Stimulated activated naive CD8-positive, alpha-beta T cell treated with anti-CD3 and anti-CD28 coated beads, Interleukin-15, Interleukin-2, amounts not matched to agents 100 U/mL and 50 U/mL, for 24 hours (primary cell): Measurements from ENCODE around the gene ABLIM2.
"Not testable (repeated sequence)": the region's sequence is repeated elsewhere in the genome, so short reads cannot be mapped to it uniquely, and the experiment has no call there.

Experiments
- ATAC-seq: fragments of 150-1000 bp; cut with Tn5 transposase; one replicate; pipeline ENCODE4 v1.10.0; 2021
- DNase-seq: peaks from one replicate; pipeline ENCODE4 v3.0.0; 2021

ABLIM2 gene

DNA sequence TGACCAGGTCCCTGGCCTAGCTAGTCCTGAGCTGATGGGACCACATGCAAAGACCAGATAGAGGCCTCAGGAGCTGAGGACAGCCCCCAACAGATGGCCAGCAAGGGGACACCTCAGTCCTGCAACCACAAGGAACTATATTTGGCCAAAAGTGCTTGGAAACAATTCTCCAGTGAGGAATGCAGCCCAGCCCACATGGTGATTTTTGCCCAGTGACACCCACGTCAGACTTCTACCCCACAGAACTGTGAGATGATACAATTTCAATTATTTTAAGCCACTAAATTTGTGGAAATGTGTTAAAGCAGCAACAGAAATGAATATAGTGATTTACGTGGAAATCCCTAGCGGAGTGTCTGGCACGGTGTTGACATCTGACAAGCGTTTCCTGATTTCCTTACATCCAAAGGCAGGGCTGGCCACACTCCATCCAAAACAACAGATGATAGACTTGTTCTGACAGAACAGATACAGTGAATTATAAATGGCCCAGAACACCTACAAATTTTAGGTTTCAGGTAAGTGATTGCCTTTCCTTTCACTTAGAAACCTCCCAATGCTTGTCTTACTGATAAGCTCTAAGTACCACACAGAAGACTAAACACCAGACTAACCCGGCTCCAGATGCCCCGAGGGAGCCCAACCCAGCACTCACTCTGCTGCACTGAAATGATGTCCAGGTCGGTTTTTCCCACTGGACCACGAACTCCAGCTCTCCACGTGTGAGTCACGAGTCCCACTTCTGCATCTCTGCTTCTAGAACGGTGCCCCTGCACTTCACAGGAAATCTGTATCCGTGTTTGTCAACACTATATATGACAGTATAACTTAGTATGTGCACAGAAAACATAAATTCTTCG, 224.7 kb downstream of the ABLIM2 start:
- ATAC-seq: no peak
- no peak for DNase-seq

DNA sequence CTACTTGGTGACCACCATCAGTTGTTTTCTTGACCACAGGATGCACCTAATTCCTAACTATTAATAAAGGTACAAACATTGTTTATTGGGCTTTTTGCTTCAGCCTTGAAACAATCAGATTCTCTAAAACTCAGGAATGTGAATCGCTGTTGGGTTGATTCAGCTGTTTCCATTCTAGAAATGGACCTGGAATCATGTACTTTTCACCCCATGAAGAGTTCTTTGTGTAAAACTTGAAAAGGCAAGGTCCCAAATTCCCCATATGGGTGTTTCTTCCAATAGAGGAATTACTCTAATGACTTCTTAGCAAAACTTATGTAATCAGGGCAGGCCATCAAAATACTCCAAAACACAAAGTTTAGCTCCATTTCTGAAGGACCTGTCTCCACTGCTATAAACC, 226.3 kb downstream of the ABLIM2 start:
- ATAC-seq (no peak), DNase-seq (no peak)

DNA sequence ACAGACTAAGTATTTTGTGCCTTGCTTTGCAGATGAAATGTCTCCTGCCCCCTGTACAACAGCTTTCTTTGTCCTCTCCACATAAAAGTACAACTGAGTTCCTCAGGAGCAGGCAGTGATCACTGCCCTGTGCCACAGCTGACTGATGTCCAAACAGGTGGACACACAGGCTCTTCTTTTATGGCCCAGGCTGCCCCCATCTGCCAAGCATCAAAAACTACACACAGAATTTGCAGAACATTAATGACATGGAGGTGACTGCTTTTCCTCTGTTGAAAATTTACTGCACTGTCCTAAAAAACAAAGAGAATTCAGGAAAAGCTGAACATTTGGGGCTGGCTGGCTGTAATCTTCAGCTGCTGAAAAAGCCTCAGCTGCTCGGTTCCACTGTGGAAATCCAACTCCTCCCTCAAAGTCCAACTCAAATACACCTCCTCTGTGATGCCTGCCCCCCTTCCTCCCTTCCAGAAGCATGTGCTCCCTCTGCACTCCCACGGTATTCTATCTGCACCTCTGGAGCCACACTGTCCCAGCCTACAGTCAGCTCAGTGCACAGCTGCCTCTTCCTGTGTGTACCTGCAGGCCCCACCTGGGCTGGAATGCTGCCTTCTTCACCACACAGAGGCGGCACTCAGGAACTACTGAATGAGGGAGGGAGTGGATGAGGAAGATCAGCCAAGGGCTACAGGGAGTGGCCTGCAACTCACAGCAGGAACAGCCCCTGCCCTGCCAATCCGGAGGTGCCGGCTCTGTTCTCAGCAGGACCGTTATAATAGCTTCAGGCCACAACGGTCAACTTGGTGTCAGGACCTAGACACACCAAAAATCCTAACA, 229.3 kb downstream of the ABLIM2 start:
- peak; percentile 28 for ATAC-seq
- DNase-seq: no peak

DNA sequence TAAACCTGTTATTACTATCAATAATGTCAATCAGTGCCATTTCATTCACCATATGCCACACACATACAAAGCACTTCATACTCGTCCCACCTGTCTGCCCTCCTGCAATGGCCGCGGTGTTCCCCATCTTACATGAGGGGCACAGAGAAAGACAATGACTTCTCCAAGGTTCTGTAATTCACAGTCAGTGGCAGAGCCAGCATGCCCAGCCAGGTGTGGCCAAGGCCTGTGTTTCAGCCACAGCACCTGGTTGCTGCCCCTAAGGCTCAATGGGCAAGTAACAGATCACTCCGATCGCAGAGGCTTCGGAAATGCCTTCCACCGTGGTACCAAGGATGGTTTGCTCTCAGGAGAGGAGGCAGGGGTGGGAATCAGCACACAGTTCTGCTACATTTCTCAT, 229.9 kb downstream of the ABLIM2 start:
- ATAC-seq (no peak), DNase-seq (no peak)

DNA sequence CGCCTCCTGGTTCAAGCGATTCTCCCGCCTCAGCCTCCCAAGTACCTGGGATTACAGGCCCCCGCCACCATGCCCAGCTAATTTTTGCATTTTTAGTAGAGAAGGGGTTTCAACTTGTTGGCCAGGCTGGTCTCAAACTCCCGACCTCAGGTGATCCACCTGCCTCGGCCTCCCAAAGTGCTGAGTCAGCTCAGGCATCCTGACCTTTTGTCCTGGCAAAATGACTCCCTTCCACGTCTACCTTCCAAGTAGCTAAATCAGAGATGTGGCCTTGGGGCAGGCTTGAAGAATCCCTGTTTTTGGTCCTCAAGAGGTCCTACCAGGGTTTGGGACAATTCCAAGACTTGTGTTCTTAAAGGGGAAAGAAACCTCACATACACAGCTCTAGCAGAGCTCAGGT, 231.8 kb downstream of the ABLIM2 start:
- DNase-seq (no peak), ATAC-seq (no peak)

DNA sequence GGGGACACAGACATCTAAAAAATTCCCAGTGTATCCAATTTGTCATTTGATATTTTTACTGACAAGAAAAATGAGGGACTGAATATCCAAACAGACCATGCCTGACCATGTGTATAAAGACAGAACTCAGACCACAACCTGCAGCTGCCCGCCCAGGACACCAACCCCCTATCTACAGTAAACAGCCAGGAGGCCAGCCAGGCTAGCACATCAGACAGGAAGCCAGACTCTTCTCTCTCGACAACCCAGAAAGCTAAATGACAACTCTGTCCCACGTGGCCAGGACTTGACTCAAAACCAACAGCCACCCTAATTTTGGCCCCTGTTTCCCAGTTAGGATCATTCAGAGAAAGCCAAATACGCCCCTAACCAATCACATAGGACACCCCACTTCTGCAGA, 234.0 kb downstream of the ABLIM2 start:
- ATAC-seq: no peak
- no peak for DNase-seq

DNA sequence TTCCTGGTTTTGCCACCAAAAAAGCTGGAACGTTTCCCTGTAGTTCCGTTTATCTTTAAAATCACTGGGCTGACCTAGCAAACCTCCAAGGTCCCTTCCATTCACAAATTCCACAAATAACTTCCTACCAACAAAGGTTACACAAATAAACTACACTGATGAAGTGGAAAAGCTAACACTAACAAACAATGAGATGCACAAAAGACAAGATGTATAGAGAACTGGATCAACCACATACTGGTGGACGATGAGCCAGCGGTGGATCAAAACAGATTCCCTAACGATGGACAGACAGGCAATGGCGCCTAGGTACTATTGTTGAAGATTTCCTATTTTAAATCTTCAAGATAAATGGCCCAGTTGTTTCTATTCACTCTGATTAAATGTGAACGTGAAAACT, 234.4 kb downstream of the ABLIM2 start:
- ATAC-seq (no peak), DNase-seq (no peak)

DNA sequence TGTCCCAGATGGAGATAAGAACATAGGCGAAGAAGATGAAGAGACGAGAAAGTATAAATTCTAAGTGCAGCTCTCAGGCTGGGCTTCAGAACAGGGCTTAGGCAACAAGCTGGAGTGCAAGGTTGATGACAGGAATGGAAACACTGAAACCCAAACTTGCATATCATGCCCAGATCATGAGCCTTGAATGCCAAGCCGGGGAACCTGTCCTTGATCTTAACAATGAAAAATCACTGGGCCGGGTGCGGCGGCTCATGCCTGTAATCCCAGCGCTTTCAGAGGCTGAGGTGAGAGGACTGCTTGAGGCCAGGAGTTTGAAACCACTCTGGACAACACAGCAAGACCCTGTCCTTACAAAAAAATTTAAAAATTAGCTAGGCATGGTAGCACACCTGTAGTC, 236.1 kb downstream of the ABLIM2 start:
- DNase-seq (no peak), ATAC-seq (no peak)

DNA sequence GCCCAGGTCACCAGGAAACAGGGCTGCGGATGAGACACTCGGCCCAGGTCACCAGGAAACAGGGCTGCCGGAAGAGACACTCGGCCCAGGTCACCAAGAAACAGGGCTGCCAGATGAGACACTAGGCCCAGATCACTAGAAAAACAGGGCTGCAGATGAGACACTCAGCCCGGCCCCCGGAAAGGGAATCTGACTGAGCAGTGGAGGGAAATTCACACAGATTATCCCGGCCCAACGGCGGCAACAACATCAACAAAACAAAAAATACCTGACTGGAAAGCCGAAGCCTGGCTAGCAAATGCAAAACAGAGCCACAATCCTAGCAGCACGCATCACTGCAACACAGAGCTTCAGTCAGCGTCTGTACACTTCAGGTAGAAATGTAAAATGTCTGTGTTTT, 239.6 kb downstream of the ABLIM2 start:
- no peak for ATAC-seq
- no peak for DNase-seq

DNA sequence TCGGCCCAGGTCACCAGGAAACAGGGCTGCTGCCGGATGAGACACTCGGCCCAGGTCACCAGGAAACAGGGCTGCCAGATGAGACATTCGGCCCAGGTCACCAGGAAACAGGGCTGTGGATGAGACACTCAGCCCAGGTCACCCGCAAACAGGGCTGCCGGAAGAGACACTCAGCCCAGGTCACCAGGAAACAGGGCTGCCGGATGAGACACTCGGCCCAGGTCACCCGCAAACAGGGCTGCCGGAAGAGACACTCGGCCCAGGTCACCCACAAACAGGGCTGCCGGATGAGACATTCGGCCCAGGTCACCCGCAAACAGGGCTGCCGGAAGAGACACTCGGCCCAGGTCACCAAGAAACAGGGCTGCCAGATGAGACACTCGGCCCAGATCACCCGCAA, 240.4 kb downstream of the ABLIM2 start:
- not testable (repeated sequence) for DNase-seq, ATAC-seq

DNA sequence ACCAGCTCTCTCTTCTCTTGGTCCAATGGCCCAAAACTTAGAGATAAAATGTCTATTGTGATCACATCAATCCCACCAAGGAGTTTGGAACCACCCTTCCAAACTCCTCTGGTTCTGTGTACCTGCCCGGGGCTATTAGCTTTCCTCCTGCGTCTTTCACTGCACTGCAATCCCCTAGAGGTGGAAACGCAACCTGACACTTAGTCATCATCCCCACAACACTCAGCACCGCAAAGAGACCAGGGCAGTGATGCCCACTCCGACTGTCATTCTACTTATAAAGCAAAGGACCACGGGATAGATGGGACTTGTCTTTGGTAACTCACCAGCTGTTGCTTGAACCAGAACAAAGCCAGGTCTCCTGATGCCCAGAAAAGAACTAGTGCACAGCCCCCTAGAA, 240.9 kb downstream of the ABLIM2 start:
- ATAC-seq (no peak), DNase-seq (no peak)

DNA sequence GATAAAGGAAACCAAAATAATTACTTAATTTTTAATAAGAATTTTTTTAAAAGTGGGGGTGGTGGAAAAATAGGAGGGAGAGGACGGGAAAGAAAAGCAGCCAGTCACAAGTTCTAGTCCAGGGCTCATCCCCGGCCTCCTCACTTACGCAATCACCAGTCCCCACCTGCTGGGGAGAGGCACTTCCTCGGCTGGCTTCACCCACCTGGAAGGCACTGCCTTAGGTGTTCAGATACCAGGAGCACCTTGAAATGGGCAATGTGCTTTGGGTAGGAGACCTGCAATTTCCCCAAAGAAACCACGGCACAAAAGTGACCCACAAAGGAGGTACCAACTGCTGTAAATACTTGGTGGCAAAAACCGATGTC, 242.8 kb downstream of the ABLIM2 start:
- DNase-seq: no peak
- no peak for ATAC-seq
